Endodermal cell (in vitro differentiated cells): ENCODE data around the gene GPC3. TPM values are rescaled to one million over a fixed set of nuclear protein-coding genes. Genes with fewer than 3 reads are reported as not detected.

ENCODE experiments used
- DNase-seq: peaks from one replicate; pipeline ENCODE4 v3.0.0-alpha.2; 2017
- H3K27ac ChIP-seq: 2 replicates; pipeline ENCODE4 v1.5.1; 2013; ENCODE audit warnings: mild to moderate bottlenecking, low read depth, low read length, moderate library complexity
- H3K27me3 ChIP-seq: 2 replicates; pipeline ENCODE4 v1.6.1; 2013; ENCODE audit warnings: mild to moderate bottlenecking, low read length, moderate library complexity; ENCODE audit not compliant: insufficient read depth, control insufficient read depth, poor library complexity, severe bottlenecking
- H3K36me3 ChIP-seq: 2 replicates; pipeline ENCODE4 v1.7.0; 2013; ENCODE audit warnings: mild to moderate bottlenecking, low read length, moderate library complexity; ENCODE audit not compliant: control insufficient read depth, insufficient read depth
- H3K4me1 ChIP-seq: one replicate; pipeline ENCODE4 v1.7.0; 2013; ENCODE audit warnings: low read length; ENCODE audit not compliant: control insufficient read depth, insufficient read depth
- H3K4me3 ChIP-seq: 2 replicates; pipeline ENCODE4 v1.5.1; 2013; ENCODE audit warnings: mild to moderate bottlenecking, low read length, moderate library complexity
- H3K9ac ChIP-seq: 2 replicates; pipeline ENCODE4 v1.6.1; 2013; ENCODE audit warnings: mild to moderate bottlenecking, low read length, moderate library complexity; ENCODE audit not compliant: poor library complexity, severe bottlenecking; ENCODE audit errors: extremely low read depth
- H3K9me3 ChIP-seq: 2 replicates; pipeline ENCODE4 v1.6.1; 2013; ENCODE audit warnings: mild to moderate bottlenecking, low read length, moderate library complexity; ENCODE audit not compliant: control insufficient read depth
- H3K27ac Mint-ChIP-seq: 2 replicates; pipeline ENCODE4 v1.8.0; 2020; ENCODE audit warnings: mixed read lengths
- H3K27me3 Mint-ChIP-seq: 2 replicates; pipeline ENCODE4 v1.8.0; 2021; ENCODE audit warnings: mild to moderate bottlenecking, mixed read lengths; ENCODE audit not compliant: insufficient read depth
- H3K36me3 Mint-ChIP-seq: 2 replicates; pipeline ENCODE4 v1.8.0; 2020; ENCODE audit warnings: low read depth, mixed read lengths
- H3K4me1 Mint-ChIP-seq: 2 replicates; pipeline ENCODE4 v1.8.0; 2020; ENCODE audit warnings: mixed read lengths
- H3K4me3 Mint-ChIP-seq: 2 replicates; pipeline ENCODE4 v1.8.0; 2020; ENCODE audit warnings: mild to moderate bottlenecking, moderate library complexity, mixed read lengths
- H3K9me3 Mint-ChIP-seq: 2 replicates; pipeline ENCODE4 v1.8.0; 2020; ENCODE audit warnings: mild to moderate bottlenecking, mixed read lengths
- WGBS, 2 experiments: methylation state at CpG; one replicate each; pipeline versions ENCODE4 v1.1.5 to v1.1.7; 2013; ENCODE audit warnings: missing lambda C conversion rate in 2 of 2, mixed read lengths in 1 of 2; ENCODE audit not compliant: insufficient coverage in 1 of 2, insufficient read length in 1 of 2; 5-methylcytosine and 5-hydroxymethylcytosine counted together
- total RNA-seq, 2 donors: library from RNA; stranded (reverse); fragmentation: NEBNext Ultra II Directional in 1 of 2; extraction: Animal tissue kit (Norgen Biotek cat#: 25700) in 1 of 2; gene quantifications; 2 replicates in 1 of 2; 3 replicates in 1 of 2; pipeline ENCODE4 v1.2.1, GENCODE V29; 2021
- TF ChIP-seq, protein P1 (sequence below): fragments of 200-600 bp; sonication (generic); conservative IDR thresholded peaks from 2 replicates; pipeline ENCODE4 v1.5.0; 2021; ENCODE audit warnings: antibody characterized with exemption, mild to moderate bottlenecking

The GPC3 gene
- total RNA-seq, 2 donors from 2014 or later = 39.5 to 125 TPM

- Histone ChIP-seq H3K27ac (no peak overlapping the region), H3K4me3 (no peak overlapping the region), H3K9me3 (no peaks in the 10 kb centered on the region), H3K36me3 (no peaks in the 10 kb centered on the region), H3K27me3 (no peaks in the 10 kb centered on the region), H3K9ac (no peak overlapping the region), H3K4me1 (no peaks in the 10 kb centered on the region)
- peaks cover 7% of the 10 kb centered on the region for H3K4me1 Mint-ChIP-seq
- WGBS, 2 experiments = 87 to 100% methylated on average over 2 of the region's 2 CpGs
- H3K27ac Mint-ChIP-seq = no peak overlapping the region
- peaks cover 30% of the 10 kb centered on the region for H3K36me3 Mint-ChIP-seq
- H3K4me3 Mint-ChIP-seq = no peak overlapping the region
- H3K27me3 Mint-ChIP-seq = peaks cover 2% of the 10 kb centered on the region
- H3K9me3 Mint-ChIP-seq = peaks cover 25% of the 10 kb centered on the region
- no peak for DNase-seq
- TF ChIP-seq, protein P1, sequence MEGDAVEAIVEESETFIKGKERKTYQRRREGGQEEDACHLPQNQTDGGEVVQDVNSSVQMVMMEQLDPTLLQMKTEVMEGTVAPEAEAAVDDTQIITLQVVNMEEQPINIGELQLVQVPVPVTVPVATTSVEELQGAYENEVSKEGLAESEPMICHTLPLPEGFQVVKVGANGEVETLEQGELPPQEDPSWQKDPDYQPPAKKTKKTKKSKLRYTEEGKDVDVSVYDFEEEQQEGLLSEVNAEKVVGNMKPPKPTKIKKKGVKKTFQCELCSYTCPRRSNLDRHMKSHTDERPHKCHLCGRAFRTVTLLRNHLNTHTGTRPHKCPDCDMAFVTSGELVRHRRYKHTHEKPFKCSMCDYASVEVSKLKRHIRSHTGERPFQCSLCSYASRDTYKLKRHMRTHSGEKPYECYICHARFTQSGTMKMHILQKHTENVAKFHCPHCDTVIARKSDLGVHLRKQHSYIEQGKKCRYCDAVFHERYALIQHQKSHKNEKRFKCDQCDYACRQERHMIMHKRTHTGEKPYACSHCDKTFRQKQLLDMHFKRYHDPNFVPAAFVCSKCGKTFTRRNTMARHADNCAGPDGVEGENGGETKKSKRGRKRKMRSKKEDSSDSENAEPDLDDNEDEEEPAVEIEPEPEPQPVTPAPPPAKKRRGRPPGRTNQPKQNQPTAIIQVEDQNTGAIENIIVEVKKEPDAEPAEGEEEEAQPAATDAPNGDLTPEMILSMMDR = no peak
Measured at GRCh38 chrX:133864236-133864635, 121.2 kb downstream of the GPC3 start.

DNA sequence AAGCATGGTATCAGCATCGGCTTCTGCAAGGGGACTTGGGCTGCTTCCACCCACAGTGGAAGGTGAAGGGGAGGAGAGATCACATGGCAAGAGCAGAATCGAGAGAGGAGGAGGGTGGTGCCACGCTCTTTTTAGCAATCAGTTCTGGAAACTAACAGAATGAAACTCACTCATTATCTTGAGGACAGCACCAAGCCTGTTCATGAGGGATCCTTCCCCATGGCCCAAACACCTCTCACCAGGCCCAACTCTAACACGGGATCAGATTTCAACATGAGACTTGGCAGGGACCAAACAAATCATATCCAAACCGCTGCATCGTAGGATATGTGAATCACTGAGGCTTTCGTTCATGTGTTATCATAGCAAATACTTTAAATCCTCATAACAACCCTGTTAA, 125.5 kb downstream of the GPC3 start:
- WGBS, 2 experiments = 90 to 95% methylated on average over 4 to 7 of the region's 7 CpGs
- TF ChIP-seq, protein P1 = no peak
- H3K4me3 ChIP-seq = no peak overlapping the region
- no peak for DNase-seq
- H3K4me1 Mint-ChIP-seq = peaks cover 32% of the 10 kb centered on the region
- no peak overlapping the region for H3K27ac Mint-ChIP-seq
- H3K27me3 ChIP-seq = no peaks in the 10 kb centered on the region
- H3K4me3 Mint-ChIP-seq = no peak overlapping the region
- H3K36me3 ChIP-seq = no peaks in the 10 kb centered on the region
- H3K36me3 Mint-ChIP-seq = peaks cover 17% of the 10 kb centered on the region
- no peaks in the 10 kb centered on the region for H3K4me1 ChIP-seq
- no peaks in the 10 kb centered on the region for H3K9me3 ChIP-seq
- no peak overlapping the region for H3K9ac ChIP-seq
- H3K27me3 Mint-ChIP-seq = peaks cover 1% of the 10 kb centered on the region
- H3K9me3 Mint-ChIP-seq = no peaks in the 10 kb centered on the region
- H3K27ac ChIP-seq = no peak overlapping the region

DNA sequence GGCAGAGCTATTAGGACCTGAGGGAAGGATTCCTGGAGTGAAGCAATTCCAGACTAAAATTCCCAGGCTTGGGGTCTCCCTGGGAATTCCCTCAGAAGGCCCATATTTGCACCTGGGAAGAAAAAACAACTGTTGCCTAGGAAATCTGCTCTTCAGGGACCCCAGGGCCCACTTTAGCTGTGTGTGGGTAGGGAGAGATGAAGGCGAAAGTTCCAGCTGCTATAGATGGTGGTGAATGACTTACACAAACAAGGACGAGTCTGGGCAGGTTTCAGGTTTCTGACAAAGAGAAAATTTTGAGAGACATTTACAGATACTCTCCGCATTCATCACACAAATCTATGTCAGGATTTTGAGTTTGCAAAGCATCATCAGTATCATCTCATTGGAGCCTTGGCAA, 126.1 kb downstream of the GPC3 start:
- H3K4me3 Mint-ChIP-seq = no peak overlapping the region
- DNase-seq = no peak
- Histone ChIP-seq H3K9me3 (no peaks in the 10 kb centered on the region), H3K36me3 (no peaks in the 10 kb centered on the region), H3K9ac (no peak overlapping the region), H3K4me1 (no peaks in the 10 kb centered on the region), H3K27ac (no peak overlapping the region), H3K4me3 (no peak overlapping the region), H3K27me3 (no peaks in the 10 kb centered on the region)
- no peak overlapping the region for H3K27ac Mint-ChIP-seq
- H3K36me3 Mint-ChIP-seq = peaks cover 17% of the 10 kb centered on the region
- peaks cover under 1% of the 10 kb centered on the region for H3K27me3 Mint-ChIP-seq
- WGBS, 2 experiments = 94% methylated on average over 2 of the region's 3 CpGs; no CpG with 5 or more reads in 1 of the 2 experiments
- TF ChIP-seq, protein P1 = no peak
- no peaks in the 10 kb centered on the region for H3K9me3 Mint-ChIP-seq
- H3K4me1 Mint-ChIP-seq = peaks cover 32% of the 10 kb centered on the region
